Measurements from ENCODE around the gene SLC25A15.
"Not testable (repeated sequence)": the region's sequence is repeated elsewhere in the genome, so short reads cannot be mapped to it uniquely, and the experiment has no call there.

The SLC25A15 gene

GRCh38 chr13:40782971-40783370 is 6.4 kb upstream of the SLC25A15 start:
- not testable (repeated sequence) for DNase-seq

- no peak for DNase-seq
Measured at GRCh38 chr13:40784540-40784939, 4.9 kb upstream of the SLC25A15 start.

- DNase-seq, result peak; percentile 56
Measured at GRCh38 chr13:40786568-40786996, 2.8 kb upstream of the SLC25A15 start.

GRCh38 chr13:40787062-40787461 is 2.3 kb upstream of the SLC25A15 start:
- DNase-seq, result no peak

GRCh38 chr13:40788540-40789274 is 704 bp upstream of the SLC25A15 start:
- not testable (repeated sequence) for DNase-seq

GRCh38 chr13:40790154-40790616 is 774 bp downstream of the SLC25A15 start:
- DNase-seq, result no peak

GRCh38 chr13:40792284-40793051 is 3.1 kb downstream of the SLC25A15 start:
- DNase-seq, result no peak

GRCh38 chr13:40793339-40793738 is 3.9 kb downstream of the SLC25A15 start:
- DNase-seq, result no peak

GRCh38 chr13:40794414-40795368 is 5.3 kb downstream of the SLC25A15 start:
- no peak for DNase-seq

GRCh38 chr13:40796649-40797048 is 7.2 kb downstream of the SLC25A15 start:
- DNase-seq, result no peak

- DNase-seq, result no peak
Measured at GRCh38 chr13:40798380-40798779, 9.0 kb downstream of the SLC25A15 start.

- DNase-seq, result no peak
Measured at GRCh38 chr13:40799508-40799907, 10.1 kb downstream of the SLC25A15 start.

- DNase-seq, result no peak
Measured at GRCh38 chr13:40800559-40800958, 11.1 kb downstream of the SLC25A15 start.

- DNase-seq, result no peak
Measured at GRCh38 chr13:40801255-40802217, 12.1 kb downstream of the SLC25A15 start.

- no peak for DNase-seq
Measured at GRCh38 chr13:40803316-40803715, 13.9 kb downstream of the SLC25A15 start.

- no peak for DNase-seq
Measured at GRCh38 chr13:40806241-40806640, 16.8 kb downstream of the SLC25A15 start.

GRCh38 chr13:40809471-40809870 is 20.1 kb downstream of the SLC25A15 start:
- DNase-seq, result no peak

- peak; percentile 45 for DNase-seq
Measured at GRCh38 chr13:40812102-40812501, 22.7 kb downstream of the SLC25A15 start.

- no peak for DNase-seq
Measured at GRCh38 chr13:40812724-40813445, 23.5 kb downstream of the SLC25A15 start.

- DNase-seq, result peak; percentile 55
Measured at GRCh38 chr13:40813667-40814454, 24.4 kb downstream of the SLC25A15 start.
